Measurements from ENCODE around the gene MRPL55.
"Not testable (repeated sequence)": the region's sequence is repeated elsewhere in the genome, so short reads cannot be mapped to it uniquely, and the experiment has no call there.

MRPL55 gene

GRCh38 chr1:228122921-228123441 is 13.9 kb upstream of the MRPL55 start:
- DNase-seq (ENCODE audit: low spot score) = no peak

GRCh38 chr1:228120857-228121489 is 11.9 kb upstream of the MRPL55 start:
- DNase-seq (ENCODE audit: low spot score) = no peak

- no peak for DNase-seq (ENCODE audit: low spot score)
These were observed 11.3 kb upstream of the MRPL55 start for GRCh38 chr1:228120351-228120750.

- DNase-seq (ENCODE audit: low spot score) = no peak
These were observed 8.9 kb upstream of the MRPL55 start for GRCh38 chr1:228118040-228118439.

GRCh38 chr1:228117335-228117734 is 8.2 kb upstream of the MRPL55 start:
- no peak for DNase-seq (ENCODE audit: low spot score)

- DNase-seq (ENCODE audit: low spot score) = no peak
These were observed 5.7 kb upstream of the MRPL55 start for GRCh38 chr1:228114827-228115226.

GRCh38 chr1:228112617-228113016 is 3.5 kb upstream of the MRPL55 start:
- no peak for DNase-seq (ENCODE audit: low spot score)

GRCh38 chr1:228112167-228112566 is 3.1 kb upstream of the MRPL55 start:
- no peak for DNase-seq (ENCODE audit: low spot score)

- DNase-seq (ENCODE audit: low spot score) = not testable (repeated sequence)
These were observed 2.2 kb upstream of the MRPL55 start for GRCh38 chr1:228111315-228111714.

- DNase-seq (ENCODE audit: low spot score) = no peak
These were observed 1.5 kb upstream of the MRPL55 start for GRCh38 chr1:228110556-228110955.

- DNase-seq (ENCODE audit: low spot score) = no peak
These were observed 926 bp upstream of the MRPL55 start for GRCh38 chr1:228109962-228110488.

GRCh38 chr1:228108742-228109072 is 392 bp downstream of the MRPL55 start:
- DNase-seq (ENCODE audit: low spot score) = no peak

- DNase-seq (ENCODE audit: low spot score) = no peak
These were observed 926 bp downstream of the MRPL55 start for GRCh38 chr1:228108055-228108690.

- DNase-seq (ENCODE audit: low spot score) = no peak
These were observed 1.5 kb downstream of the MRPL55 start for GRCh38 chr1:228107636-228108035.

GRCh38 chr1:228106800-228107054 is 2.4 kb downstream of the MRPL55 start:
- no peak for DNase-seq (ENCODE audit: low spot score)

GRCh38 chr1:228105996-228106799 is 2.9 kb downstream of the MRPL55 start:
- DNase-seq (ENCODE audit: low spot score) = no peak

- DNase-seq (ENCODE audit: low spot score) = no peak
These were observed 3.7 kb downstream of the MRPL55 start for GRCh38 chr1:228105270-228105995.

GRCh38 chr1:228104526-228105269 is 4.4 kb downstream of the MRPL55 start:
- DNase-seq (ENCODE audit: low spot score) = no peak

- peak; percentile 99 for DNase-seq (ENCODE audit: low spot score)
These were observed 6.1 kb downstream of the MRPL55 start, which contains the start of gene C1orf35 for GRCh38 chr1:228102791-228103620. Gene C1orf35, minus strand, starts transcription at chr1:228103325. Its CDS starts 98 bp downstream, at chr1:228103227.

- DNase-seq (ENCODE audit: low spot score) = no peak
These were observed 6.9 kb downstream of the MRPL55 start for GRCh38 chr1:228101994-228102790.

Measured in AG08395 (cell line).